ENCODE data around the gene TOX3. TPM values are rescaled to one million over a fixed set of nuclear protein-coding genes. Genes with fewer than 3 reads are reported as not detected.

The TOX3 gene
- total RNA-seq, 1 donor from 2014 or later = 0.46 TPM

GRCh38 chr16:52439750-52440149, 107.2 kb downstream of the TOX3 start:
- Mint-ChIP-seq H3K27me3 (ENCODE audit: unreplicated experiment) (peaks cover 4% of the 10 kb centered on the region), H3K27ac (ENCODE audit: unreplicated experiment) (no peak overlapping the region), H3K36me3 (ENCODE audit: unreplicated experiment) (no peaks in the 10 kb centered on the region), H3K9me3 (ENCODE audit: unreplicated experiment) (no peaks in the 10 kb centered on the region), H3K4me1 (ENCODE audit: unreplicated experiment) (peaks cover 3% of the 10 kb centered on the region), H3K4me3 (ENCODE audit: unreplicated experiment) (no peak overlapping the region)
- TF ChIP-seq CTCF (IDR thresholded peaks at IDR 0.05) = no peak
- DNase-seq (ENCODE audit: extremely low spot score, unreplicated experiment) = no peak

GRCh38 chr16:52439171-52439701, 107.7 kb downstream of the TOX3 start:
- Mint-ChIP-seq H3K9me3 (ENCODE audit: unreplicated experiment) (no peaks in the 10 kb centered on the region), H3K27me3 (ENCODE audit: unreplicated experiment) (peaks cover 4% of the 10 kb centered on the region), H3K27ac (ENCODE audit: unreplicated experiment) (no peak overlapping the region)

GRCh38 chr16:52437277-52437670, 109.7 kb downstream of the TOX3 start:
- TF ChIP-seq CTCF (IDR thresholded peaks at IDR 0.05) = no peak
- no peaks in the 10 kb centered on the region for H3K9me3 Mint-ChIP-seq (ENCODE audit: unreplicated experiment)
- H3K27ac Mint-ChIP-seq (ENCODE audit: unreplicated experiment) = no peak overlapping the region
- no peak for DNase-seq (ENCODE audit: extremely low spot score, unreplicated experiment)
- H3K27me3 Mint-ChIP-seq (ENCODE audit: unreplicated experiment) = no peaks in the 10 kb centered on the region
- no peak overlapping the region for H3K4me3 Mint-ChIP-seq (ENCODE audit: unreplicated experiment)
- no peaks in the 10 kb centered on the region for H3K36me3 Mint-ChIP-seq (ENCODE audit: unreplicated experiment)
- peaks cover 3% of the 10 kb centered on the region for H3K4me1 Mint-ChIP-seq (ENCODE audit: unreplicated experiment)

More at GRCh38 chr16:52439171-52439701, 107.7 kb downstream of the TOX3 start:
- H3K4me1 Mint-ChIP-seq (ENCODE audit: unreplicated experiment) = peaks cover 3% of the 10 kb centered on the region
- no peak for TF ChIP-seq CTCF (IDR thresholded peaks at IDR 0.05)
- no peak overlapping the region for H3K4me3 Mint-ChIP-seq (ENCODE audit: unreplicated experiment)
- DNase-seq (ENCODE audit: extremely low spot score, unreplicated experiment) = no peak
- no peaks in the 10 kb centered on the region for H3K36me3 Mint-ChIP-seq (ENCODE audit: unreplicated experiment)

GRCh38 chr16:52436339-52437276, 110.3 kb downstream of the TOX3 start:
- no peaks in the 10 kb centered on the region for H3K27me3 Mint-ChIP-seq (ENCODE audit: unreplicated experiment)
- TF ChIP-seq CTCF (IDR thresholded peaks at IDR 0.05) = no peak
- H3K4me1 Mint-ChIP-seq (ENCODE audit: unreplicated experiment) = peaks cover 3% of the 10 kb centered on the region
- H3K36me3 Mint-ChIP-seq (ENCODE audit: unreplicated experiment) = no peaks in the 10 kb centered on the region
- H3K4me3 Mint-ChIP-seq (ENCODE audit: unreplicated experiment) = no peak overlapping the region
- no peaks in the 10 kb centered on the region for H3K9me3 Mint-ChIP-seq (ENCODE audit: unreplicated experiment)
- no peak for DNase-seq (ENCODE audit: extremely low spot score, unreplicated experiment)
- no peak overlapping the region for H3K27ac Mint-ChIP-seq (ENCODE audit: unreplicated experiment)

- DNase-seq (ENCODE audit: extremely low spot score, unreplicated experiment) = no peak
- no peaks in the 10 kb centered on the region for H3K36me3 Mint-ChIP-seq (ENCODE audit: unreplicated experiment)
- no peak overlapping the region for H3K27ac Mint-ChIP-seq (ENCODE audit: unreplicated experiment)
- H3K27me3 Mint-ChIP-seq (ENCODE audit: unreplicated experiment) = no peaks in the 10 kb centered on the region
- no peak for TF ChIP-seq CTCF (IDR thresholded peaks at IDR 0.05)
- no peak overlapping the region for H3K4me3 Mint-ChIP-seq (ENCODE audit: unreplicated experiment)
- H3K4me1 Mint-ChIP-seq (ENCODE audit: unreplicated experiment) = peaks cover 3% of the 10 kb centered on the region
- no peaks in the 10 kb centered on the region for H3K9me3 Mint-ChIP-seq (ENCODE audit: unreplicated experiment)
These were observed 112.7 kb downstream of the TOX3 start for GRCh38 chr16:52434224-52434623.
